HCT116 (cell line): ENCODE data around the gene PLCB1.

Source experiments
- EZH2phosphoT487 ChIP-seq: fragments of 200-600 bp; IDR thresholded peaks from 2 replicates; pipeline ENCODE4 v1.6.1; 2018; ENCODE audit warnings: antibody characterized with exemption, borderline replicate concordance
- JUND ChIP-seq: IDR thresholded peaks from 2 replicates; pipeline ENCODE4 v1.6.1; 2012
- POLR2A ChIP-seq: IDR thresholded peaks from 2 replicates; pipeline ENCODE4 v1.7.0; 2011; ENCODE audit warnings: borderline replicate concordance; ENCODE audit not compliant: insufficient read depth, insufficient read length; ENCODE audit errors: extremely low read depth
- ZNF274 ChIP-seq: fragments of 200-500 bp; sonication (Bioruptor generic); IDR thresholded peaks from 2 replicates; pipeline ENCODE4 v1.6.1; 2014; ENCODE audit warnings: mild to moderate bottlenecking, low read depth, low read length, inconsistent platforms
- TF ChIP-seq, protein P1 (sequence below), 3 experiments: fragments of 200-600 bp in 1 of 3; sonication (generic) in 1 of 3; IDR thresholded peaks in 2 of 3; conservative IDR thresholded peaks in 1 of 3; 2 replicates each; pipeline ENCODE4 v1.5.1; 2012 to 2017; ENCODE audit warnings: low read depth in 2 of 3, low read length in 2 of 3, antibody characterized with exemption in 1 of 3, borderline replicate concordance in 1 of 3, control low read depth in 1 of 3, mild to moderate bottlenecking in 1 of 3, mixed read lengths in 1 of 3, mixed run types in 1 of 3, moderate library complexity in 1 of 3; ENCODE audit not compliant: insufficient read depth in 1 of 3

DNA sequence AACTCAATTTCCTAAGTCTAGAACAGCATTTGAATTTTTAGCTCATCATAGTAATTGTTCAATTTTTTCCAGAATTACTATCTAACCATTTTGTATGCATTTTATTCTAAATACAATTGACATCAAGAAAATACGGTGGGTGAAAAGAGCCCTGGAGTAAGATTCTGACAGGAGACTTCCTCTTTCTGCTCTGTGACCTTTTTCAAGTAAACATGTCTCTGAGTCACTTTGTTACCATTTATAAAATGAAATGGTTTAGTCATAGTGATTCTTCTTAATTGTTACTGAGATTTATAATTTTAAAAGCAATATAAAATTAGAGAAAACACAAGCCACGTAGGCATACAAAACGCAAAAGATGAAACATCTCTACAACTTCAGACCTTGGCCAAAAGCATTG, 80.2 kb downstream of the PLCB1 start:
- TF ChIP-seq, protein P1, sequence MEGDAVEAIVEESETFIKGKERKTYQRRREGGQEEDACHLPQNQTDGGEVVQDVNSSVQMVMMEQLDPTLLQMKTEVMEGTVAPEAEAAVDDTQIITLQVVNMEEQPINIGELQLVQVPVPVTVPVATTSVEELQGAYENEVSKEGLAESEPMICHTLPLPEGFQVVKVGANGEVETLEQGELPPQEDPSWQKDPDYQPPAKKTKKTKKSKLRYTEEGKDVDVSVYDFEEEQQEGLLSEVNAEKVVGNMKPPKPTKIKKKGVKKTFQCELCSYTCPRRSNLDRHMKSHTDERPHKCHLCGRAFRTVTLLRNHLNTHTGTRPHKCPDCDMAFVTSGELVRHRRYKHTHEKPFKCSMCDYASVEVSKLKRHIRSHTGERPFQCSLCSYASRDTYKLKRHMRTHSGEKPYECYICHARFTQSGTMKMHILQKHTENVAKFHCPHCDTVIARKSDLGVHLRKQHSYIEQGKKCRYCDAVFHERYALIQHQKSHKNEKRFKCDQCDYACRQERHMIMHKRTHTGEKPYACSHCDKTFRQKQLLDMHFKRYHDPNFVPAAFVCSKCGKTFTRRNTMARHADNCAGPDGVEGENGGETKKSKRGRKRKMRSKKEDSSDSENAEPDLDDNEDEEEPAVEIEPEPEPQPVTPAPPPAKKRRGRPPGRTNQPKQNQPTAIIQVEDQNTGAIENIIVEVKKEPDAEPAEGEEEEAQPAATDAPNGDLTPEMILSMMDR (IDR thresholded peaks at IDR 0.05 in 2 of 3, conservative IDR thresholded peaks at IDR 0.05 in 1 of 3; ENCODE audit: borderline replicate concordance in 1 of 3, insufficient read depth in 1 of 3, low read depth in 2 of 3, low read length in 2 of 3): no peak
- TF ChIP-seq EZH2phosphoT487 (no peak), POLR2A (no peak), ZNF274 (no peak), JUND (no peak)
